Adrenal gland (tissue), 5 donors: ENCODE results near the gene ZNF516.

Experiments
- POLR2A ChIP-seq, 2 donors: fragments of 450-650 bp; IDR thresholded peaks; one replicate each; pipeline ENCODE4 v1.6.1; 2017; ENCODE audit warnings: antibody characterized with exemption in 2 of 2, mild to moderate bottlenecking in 2 of 2, moderate library complexity in 1 of 2
- TF ChIP-seq, protein P1 (sequence below), 6 experiments: fragments of 450-650 bp in 4 of 6; fragments of 200-600 bp in 2 of 6; sonication (generic) in 1 of 6; IDR thresholded peaks; 1 replicate in 5 of 6; 2 replicates in 1 of 6; pipeline versions ENCODE4 v1.5.1 to v1.8.0; 2016 to 2021; ENCODE audit warnings: antibody characterized with exemption in 6 of 6, mild to moderate bottlenecking in 2 of 6, moderate library complexity in 1 of 6
- donor health status: DM: no; HTN: no; CAD: no.

DNA sequence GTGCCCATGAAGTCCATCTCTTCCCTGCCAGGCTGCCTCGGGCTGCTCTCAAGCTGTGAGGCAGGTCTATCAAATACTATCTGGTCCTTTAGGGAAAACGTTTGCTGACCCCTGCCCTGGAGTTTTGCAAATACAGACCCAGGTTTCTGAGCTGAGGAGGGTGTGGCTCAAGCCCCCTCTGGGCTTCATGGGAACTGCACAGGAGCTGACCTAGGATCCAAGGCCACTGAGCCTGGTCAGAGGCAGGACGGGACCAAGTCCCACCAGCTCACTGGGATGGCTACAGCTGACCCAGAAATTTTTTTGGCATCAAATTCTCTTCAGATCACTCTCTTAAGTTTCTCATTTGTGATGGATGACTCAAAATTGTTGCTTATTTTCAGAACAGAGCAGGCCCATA is 14.1 kb downstream of the ZNF516 start:
- TF ChIP-seq POLR2A (IDR thresholded peaks at IDR 0.05), result no peak
- TF ChIP-seq, protein P1, sequence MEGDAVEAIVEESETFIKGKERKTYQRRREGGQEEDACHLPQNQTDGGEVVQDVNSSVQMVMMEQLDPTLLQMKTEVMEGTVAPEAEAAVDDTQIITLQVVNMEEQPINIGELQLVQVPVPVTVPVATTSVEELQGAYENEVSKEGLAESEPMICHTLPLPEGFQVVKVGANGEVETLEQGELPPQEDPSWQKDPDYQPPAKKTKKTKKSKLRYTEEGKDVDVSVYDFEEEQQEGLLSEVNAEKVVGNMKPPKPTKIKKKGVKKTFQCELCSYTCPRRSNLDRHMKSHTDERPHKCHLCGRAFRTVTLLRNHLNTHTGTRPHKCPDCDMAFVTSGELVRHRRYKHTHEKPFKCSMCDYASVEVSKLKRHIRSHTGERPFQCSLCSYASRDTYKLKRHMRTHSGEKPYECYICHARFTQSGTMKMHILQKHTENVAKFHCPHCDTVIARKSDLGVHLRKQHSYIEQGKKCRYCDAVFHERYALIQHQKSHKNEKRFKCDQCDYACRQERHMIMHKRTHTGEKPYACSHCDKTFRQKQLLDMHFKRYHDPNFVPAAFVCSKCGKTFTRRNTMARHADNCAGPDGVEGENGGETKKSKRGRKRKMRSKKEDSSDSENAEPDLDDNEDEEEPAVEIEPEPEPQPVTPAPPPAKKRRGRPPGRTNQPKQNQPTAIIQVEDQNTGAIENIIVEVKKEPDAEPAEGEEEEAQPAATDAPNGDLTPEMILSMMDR (IDR thresholded peaks at IDR 0.05), result peak in 1 of 6 experiments; percentile 16
